Trophoblast cell (in vitro differentiated cells and primary cell): ENCODE data around the gene PRTG.

ENCODE experiments used
- DNase-seq, 2 donors: peaks; one replicate each; pipeline ENCODE4 v3.0.0-alpha.2; 2016
- H2AFZ ChIP-seq: 2 replicates; pipeline ENCODE4 v1.6.1; 2013; ENCODE audit warnings: low read length, moderate library complexity, mild to moderate bottlenecking; ENCODE audit not compliant: insufficient read depth, poor library complexity
- H2AK5ac ChIP-seq: 2 replicates; pipeline ENCODE4 v1.6.1; 2013; ENCODE audit warnings: mild to moderate bottlenecking, low read length
- H2BK120ac ChIP-seq: 2 replicates; pipeline ENCODE4 v1.6.1; 2013; ENCODE audit warnings: low read length, mild to moderate bottlenecking, moderate library complexity; ENCODE audit not compliant: insufficient read depth, poor library complexity
- H2BK12ac ChIP-seq: 2 replicates; pipeline ENCODE4 v1.6.1; 2013; ENCODE audit warnings: mild to moderate bottlenecking, low read length, moderate library complexity
- H2BK5ac ChIP-seq: 2 replicates; pipeline ENCODE4 v1.6.1; 2013; ENCODE audit warnings: low read length, low read depth, moderate library complexity, mild to moderate bottlenecking; ENCODE audit not compliant: poor library complexity
- H3K14ac ChIP-seq: 2 replicates; pipeline ENCODE4 v1.6.1; 2013; ENCODE audit warnings: mild to moderate bottlenecking, low read length
- H3K18ac ChIP-seq: 2 replicates; pipeline ENCODE4 v1.6.1; 2013; ENCODE audit warnings: mild to moderate bottlenecking, low read length
- H3K23ac ChIP-seq: 2 replicates; pipeline ENCODE4 v1.6.1; 2013; ENCODE audit warnings: low read length
- H3K27ac ChIP-seq: 2 replicates; pipeline ENCODE4 v1.5.1; 2013; ENCODE audit warnings: low read depth, mild to moderate bottlenecking, inconsistent platforms, low read length, moderate library complexity
- H3K27me3 ChIP-seq: 2 replicates; pipeline ENCODE4 v1.6.1; 2013; ENCODE audit warnings: inconsistent platforms, mild to moderate bottlenecking, low read length, moderate library complexity; ENCODE audit not compliant: insufficient read depth
- H3K36me3 ChIP-seq, 2 experiments: 1 replicate in 1 of 2; 2 replicates in 1 of 2; pipeline ENCODE4 v1.6.1; 2013; ENCODE audit warnings: low read length in 2 of 2, mild to moderate bottlenecking in 2 of 2, moderate library complexity in 1 of 2; ENCODE audit not compliant: insufficient read depth in 2 of 2, control insufficient read depth in 1 of 2
- H3K4ac ChIP-seq: 2 replicates; pipeline ENCODE4 v1.6.1; 2013; ENCODE audit warnings: low read depth, mild to moderate bottlenecking, low read length, moderate library complexity
- H3K4me1 ChIP-seq, 2 experiments: 1 replicate in 1 of 2; 2 replicates in 1 of 2; pipeline ENCODE4 v1.6.1; 2013; ENCODE audit warnings: low read length in 2 of 2, mild to moderate bottlenecking in 2 of 2, moderate library complexity in 1 of 2; ENCODE audit not compliant: insufficient read depth in 2 of 2, control insufficient read depth in 1 of 2
- H3K4me2 ChIP-seq: 2 replicates; pipeline ENCODE4 v1.6.1; 2013; ENCODE audit warnings: inconsistent platforms, mild to moderate bottlenecking, low read length, moderate library complexity
- H3K4me3 ChIP-seq: 2 replicates; pipeline ENCODE4 v1.5.1; 2013; ENCODE audit warnings: mild to moderate bottlenecking, low read depth, low read length, inconsistent platforms
- H3K79me1 ChIP-seq: one replicate; pipeline ENCODE4 v1.6.1; 2013; ENCODE audit warnings: low read length
- H3K79me2 ChIP-seq: 2 replicates; pipeline ENCODE4 v1.6.1; 2013; ENCODE audit warnings: low read length, mild to moderate bottlenecking; ENCODE audit not compliant: control insufficient read depth, insufficient read depth, poor library complexity
- H3K9ac ChIP-seq: 2 replicates; pipeline ENCODE4 v1.6.1; 2013; ENCODE audit warnings: mild to moderate bottlenecking, low read length
- H3K9me3 ChIP-seq: 2 replicates; pipeline ENCODE4 v1.6.1; 2013; ENCODE audit warnings: low read depth, mild to moderate bottlenecking, control low read depth, inconsistent platforms, low read length; ENCODE audit not compliant: insufficient read depth
- H4K12ac ChIP-seq: 2 replicates; pipeline ENCODE4 v1.6.1; 2013; ENCODE audit warnings: low read depth, mild to moderate bottlenecking, low read length, moderate library complexity
- H4K8ac ChIP-seq: 2 replicates; pipeline ENCODE4 v1.6.1; 2013; ENCODE audit warnings: low read depth, mild to moderate bottlenecking, low read length, moderate library complexity
- H4K91ac ChIP-seq: one replicate; pipeline ENCODE4 v1.6.1; 2013; ENCODE audit warnings: low read depth, mild to moderate bottlenecking, low read length, moderate library complexity
- WGBS: extraction: QIAGEN DNeasy Blood & Tissue Kit; methylation state at CpG from one replicate; pipeline ENCODE4 v1.1.7; 2013; ENCODE audit warnings: missing lambda C conversion rate; ENCODE audit not compliant: insufficient read length, insufficient coverage; ENCODE audit errors: extremely low coverage; 5-methylcytosine and 5-hydroxymethylcytosine counted together

PRTG gene

DNA sequence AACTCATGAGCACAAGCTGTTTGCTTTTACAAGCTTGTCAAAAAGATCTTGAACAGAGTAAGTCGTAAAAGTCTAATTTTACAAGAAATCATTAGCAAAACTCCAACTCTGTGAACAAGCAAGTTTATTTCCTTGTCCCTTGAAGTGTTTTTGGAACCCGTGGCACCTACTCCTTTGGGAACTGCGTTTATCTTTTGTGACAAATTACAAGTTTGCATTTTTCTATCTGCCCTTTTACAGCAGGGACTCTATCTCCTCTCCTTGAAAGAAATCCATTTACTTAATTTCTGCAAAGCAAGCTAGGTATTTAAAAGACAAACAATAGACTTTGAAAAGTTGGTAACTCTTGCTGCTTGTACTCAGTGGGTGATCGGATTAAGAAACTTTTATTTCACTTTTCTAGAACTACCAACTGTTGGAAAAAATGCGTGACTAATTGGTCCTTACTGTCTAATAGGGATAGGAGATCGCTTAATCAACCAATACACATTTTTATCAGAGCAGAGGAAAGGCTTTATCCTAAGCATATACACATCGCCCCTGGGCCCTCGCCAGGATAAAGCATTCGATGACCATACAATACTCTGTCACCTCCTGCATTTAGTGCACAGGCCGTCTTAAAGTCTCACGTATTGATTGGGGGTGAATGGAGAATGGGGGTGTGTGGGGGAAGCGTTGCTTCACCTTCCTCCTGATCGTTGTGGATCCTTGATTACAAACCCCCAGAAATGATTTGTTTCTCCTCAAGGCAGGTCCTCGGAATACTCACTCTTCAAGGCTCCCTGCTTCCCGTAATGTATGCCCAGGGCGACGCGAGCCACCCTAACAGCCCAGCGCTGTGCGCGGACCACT is 1.7 kb downstream of the PRTG start:
- H3K27me3 ChIP-seq: no peaks in the 10 kb centered on the region
- peak overlapping the region; percentile 14 for H2BK120ac ChIP-seq
- H2AK5ac ChIP-seq: no peak overlapping the region
- peaks cover 20% of the 10 kb centered on the region for H3K79me2 ChIP-seq
- H3K4ac ChIP-seq: peak overlapping the region; percentile 94
- H3K4me2 ChIP-seq: peak overlapping the region; percentile 62
- H4K91ac ChIP-seq: peak overlapping the region; percentile 53
- no peak for DNase-seq
- peak overlapping the region; percentile 100 for H3K4me3 ChIP-seq
- peak overlapping the region; percentile 12 for H3K18ac ChIP-seq
- peaks cover 0 to 2% of the 10 kb centered on the region in 2 experiments for H3K36me3 ChIP-seq
- H3K79me1 ChIP-seq: peaks cover 32% of the 10 kb centered on the region
- no peak overlapping the region for H2AFZ ChIP-seq
- no peaks in the 10 kb centered on the region for H3K9me3 ChIP-seq
- H4K8ac ChIP-seq: no peak overlapping the region
- no peak overlapping the region for H3K23ac ChIP-seq
- H4K12ac ChIP-seq: no peak overlapping the region
- H3K27ac ChIP-seq: peak overlapping the region; percentile 71
- no peak overlapping the region for H2BK12ac ChIP-seq
- no CpG with 5 or more reads among the region's 21 CpGs for WGBS
- H2BK5ac ChIP-seq: peak overlapping the region; percentile 44
- peak overlapping the region; percentile 62 for H3K14ac ChIP-seq
- H3K9ac ChIP-seq: peak overlapping the region; percentile 99
- peaks cover 3% of the 10 kb centered on the region in 2 experiments for H3K4me1 ChIP-seq

DNA sequence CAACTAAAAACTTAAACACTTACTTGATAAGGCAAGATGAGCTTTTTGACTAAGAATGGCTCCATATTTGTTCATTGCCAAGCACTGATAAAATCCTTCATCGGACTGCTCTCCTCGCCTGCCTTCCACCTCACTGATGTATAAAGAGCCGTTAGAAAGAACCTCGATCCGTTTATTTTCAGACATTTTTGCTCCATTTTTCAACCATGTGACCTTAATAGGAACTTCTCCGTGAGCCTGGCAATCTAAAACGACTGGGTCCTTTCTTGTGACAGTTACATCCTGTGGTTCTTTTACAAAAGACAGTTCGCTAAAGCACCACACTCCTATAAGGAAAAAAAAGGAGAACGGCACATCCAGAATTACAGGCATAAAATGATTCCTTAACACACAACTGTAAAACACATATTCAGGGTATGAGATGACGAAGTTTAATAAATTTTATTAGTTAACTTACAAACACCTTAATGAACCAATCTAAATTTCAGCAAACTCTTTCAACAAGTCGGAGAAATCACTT is 2.5 kb downstream of the PRTG start:
- Histone ChIP-seq H3K14ac (no peak overlapping the region), H3K23ac (no peak overlapping the region), H3K4ac (no peak overlapping the region), H2BK120ac (no peak overlapping the region), H3K4me1 (peaks cover 3 to 5% of the 10 kb centered on the region in 2 experiments), H4K8ac (no peak overlapping the region), H3K79me2 (peaks cover 20% of the 10 kb centered on the region), H3K18ac (no peak overlapping the region), H4K91ac (no peak overlapping the region), H3K4me2 (peak overlapping the region; percentile 62), H3K9ac (peak overlapping the region; percentile 60), H3K79me1 (peaks cover 32% of the 10 kb centered on the region), H2AK5ac (no peak overlapping the region), H3K27me3 (no peaks in the 10 kb centered on the region), H2BK5ac (no peak overlapping the region), H4K12ac (no peak overlapping the region), H3K4me3 (peak overlapping the region; percentile 20), H3K9me3 (no peaks in the 10 kb centered on the region), H3K27ac (no peak overlapping the region), H2AFZ (no peak overlapping the region), H3K36me3 (peaks cover 0 to 2% of the 10 kb centered on the region in 2 experiments), H2BK12ac (no peak overlapping the region)
- DNase-seq: no peak
- no CpG with 5 or more reads among the region's 11 CpGs for WGBS

DNA sequence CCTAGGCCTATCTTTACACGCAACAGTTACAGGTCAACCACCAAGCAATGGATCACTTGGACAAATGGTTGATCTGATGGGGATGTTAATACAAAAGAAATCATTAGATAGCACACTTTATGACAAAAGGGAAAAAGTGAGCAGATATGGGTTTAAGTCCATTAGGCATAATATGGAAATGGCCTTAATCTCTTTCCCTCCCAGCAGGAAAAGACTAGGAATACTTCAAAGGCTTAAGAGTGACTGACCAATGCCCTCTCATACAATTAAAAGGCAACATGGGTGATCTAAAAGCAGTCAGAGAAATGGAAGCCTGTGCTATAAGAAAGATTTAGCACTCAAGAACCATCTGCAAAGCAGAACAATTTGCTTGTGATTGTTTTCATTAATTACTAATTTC is 3.3 kb downstream of the PRTG start:
- peak overlapping the region; percentile 70 for H3K27ac ChIP-seq
- no peak overlapping the region for H4K91ac ChIP-seq
- peaks cover 32% of the 10 kb centered on the region for H3K79me1 ChIP-seq
- no peaks in the 10 kb centered on the region for H3K27me3 ChIP-seq
- no peaks in the 10 kb centered on the region for H3K9me3 ChIP-seq
- H2BK12ac ChIP-seq: peak overlapping the region; percentile 39
- no peak overlapping the region for H4K8ac ChIP-seq
- peak overlapping the region; percentile 2 for H3K9ac ChIP-seq
- no peak overlapping the region for H3K23ac ChIP-seq
- H3K14ac ChIP-seq: no peak overlapping the region
- peak overlapping the region; percentile 81 for H3K4ac ChIP-seq
- no peak overlapping the region for H3K18ac ChIP-seq
- peaks cover 20% of the 10 kb centered on the region for H3K79me2 ChIP-seq
- H2AK5ac ChIP-seq: no peak overlapping the region
- no peak for DNase-seq
- H3K4me3 ChIP-seq: no peak overlapping the region
- no CpG with 5 or more reads among the region's 1 CpG for WGBS
- peak overlapping the region; percentile 34 for H3K4me2 ChIP-seq
- no peak overlapping the region for H2BK120ac ChIP-seq
- H2AFZ ChIP-seq: no peak overlapping the region
- peaks cover 3 to 5% of the 10 kb centered on the region in 2 experiments for H3K4me1 ChIP-seq
- no peak overlapping the region for H4K12ac ChIP-seq
- H3K36me3 ChIP-seq: peaks cover 0 to 2% of the 10 kb centered on the region in 2 experiments
- H2BK5ac ChIP-seq: peak overlapping the region; percentile 71

DNA sequence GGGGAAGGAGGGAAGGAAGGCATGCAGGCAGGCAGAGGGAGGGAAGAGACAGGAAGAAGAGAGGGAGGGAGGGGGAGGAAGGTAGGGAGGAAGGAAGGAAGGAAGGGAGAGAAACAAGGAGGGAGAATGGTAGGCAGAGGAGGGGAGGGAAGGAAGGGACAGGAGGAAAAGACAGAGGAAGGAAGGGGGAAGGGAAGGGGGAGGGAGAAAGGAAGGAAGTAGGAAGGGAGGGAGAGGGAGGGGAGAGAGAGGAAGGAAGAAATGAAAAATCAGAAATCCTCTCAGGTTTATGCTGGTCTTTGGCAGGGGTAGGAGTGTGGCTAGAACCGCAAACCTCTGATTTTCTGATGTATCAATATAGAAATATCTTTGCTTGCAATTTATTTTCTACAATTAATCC is 4.2 kb downstream of the PRTG start:
- no peak overlapping the region for H2BK12ac ChIP-seq

More for the DNA sequence above, 4.2 kb downstream of the PRTG start:
- H4K91ac ChIP-seq: peak overlapping the region; percentile 63
- H3K9me3 ChIP-seq: no peaks in the 10 kb centered on the region
- no peak overlapping the region for H3K23ac ChIP-seq
- H3K4me3 ChIP-seq: no peak overlapping the region
- H4K12ac ChIP-seq: no peak overlapping the region
- H4K8ac ChIP-seq: no peak overlapping the region
- H3K14ac ChIP-seq: peak overlapping the region; percentile 20
- WGBS: no CpG with 5 or more reads among the region's 1 CpG
- H3K18ac ChIP-seq: no peak overlapping the region
- H2AK5ac ChIP-seq: no peak overlapping the region
- peaks cover 3 to 5% of the 10 kb centered on the region in 2 experiments for H3K4me1 ChIP-seq
- H3K27ac ChIP-seq: peak overlapping the region; percentile 92
- peaks cover 28% of the 10 kb centered on the region for H3K79me1 ChIP-seq
- peak overlapping the region; percentile 12 for H3K4ac ChIP-seq
- no peak for DNase-seq
- H3K36me3 ChIP-seq: peaks cover 2 to 4% of the 10 kb centered on the region in 2 experiments
- H2BK5ac ChIP-seq: no peak overlapping the region
- H2AFZ ChIP-seq: no peak overlapping the region
- peak overlapping the region; percentile 28 for H3K4me2 ChIP-seq
- no peak overlapping the region for H2BK120ac ChIP-seq
- H3K79me2 ChIP-seq: peaks cover 20% of the 10 kb centered on the region
- H3K9ac ChIP-seq: no peak overlapping the region
- H3K27me3 ChIP-seq: no peaks in the 10 kb centered on the region
